ENCODE results near the gene ANXA2.

The ANXA2 gene

DNA sequence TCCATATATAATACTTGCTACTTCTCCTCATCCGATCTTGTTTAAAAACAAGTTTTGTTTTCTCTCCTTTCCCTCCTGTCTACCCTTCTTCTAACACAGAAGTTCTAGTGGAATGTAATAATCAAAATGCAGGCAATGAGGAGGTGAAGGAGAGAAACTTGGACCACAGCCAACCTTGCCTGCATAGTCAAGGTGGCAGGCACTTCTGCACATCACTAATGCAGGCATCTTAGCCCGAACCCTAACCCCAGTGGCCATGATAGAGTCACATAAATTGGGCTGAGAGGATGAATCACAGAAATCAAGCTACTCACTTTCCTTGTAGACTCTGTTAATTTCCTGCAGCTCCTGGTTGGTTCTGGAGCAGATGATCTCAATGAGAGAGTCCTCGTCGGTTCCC lies 41.0 kb downstream of the ANXA2 start:
- TF ChIP-seq, protein P1, sequence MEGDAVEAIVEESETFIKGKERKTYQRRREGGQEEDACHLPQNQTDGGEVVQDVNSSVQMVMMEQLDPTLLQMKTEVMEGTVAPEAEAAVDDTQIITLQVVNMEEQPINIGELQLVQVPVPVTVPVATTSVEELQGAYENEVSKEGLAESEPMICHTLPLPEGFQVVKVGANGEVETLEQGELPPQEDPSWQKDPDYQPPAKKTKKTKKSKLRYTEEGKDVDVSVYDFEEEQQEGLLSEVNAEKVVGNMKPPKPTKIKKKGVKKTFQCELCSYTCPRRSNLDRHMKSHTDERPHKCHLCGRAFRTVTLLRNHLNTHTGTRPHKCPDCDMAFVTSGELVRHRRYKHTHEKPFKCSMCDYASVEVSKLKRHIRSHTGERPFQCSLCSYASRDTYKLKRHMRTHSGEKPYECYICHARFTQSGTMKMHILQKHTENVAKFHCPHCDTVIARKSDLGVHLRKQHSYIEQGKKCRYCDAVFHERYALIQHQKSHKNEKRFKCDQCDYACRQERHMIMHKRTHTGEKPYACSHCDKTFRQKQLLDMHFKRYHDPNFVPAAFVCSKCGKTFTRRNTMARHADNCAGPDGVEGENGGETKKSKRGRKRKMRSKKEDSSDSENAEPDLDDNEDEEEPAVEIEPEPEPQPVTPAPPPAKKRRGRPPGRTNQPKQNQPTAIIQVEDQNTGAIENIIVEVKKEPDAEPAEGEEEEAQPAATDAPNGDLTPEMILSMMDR (IDR thresholded peaks at IDR 0.05; ENCODE audit: extremely low read depth, missing control alignments): no peak
- DNase-seq (ENCODE audit: low spot score): no peak

DNA sequence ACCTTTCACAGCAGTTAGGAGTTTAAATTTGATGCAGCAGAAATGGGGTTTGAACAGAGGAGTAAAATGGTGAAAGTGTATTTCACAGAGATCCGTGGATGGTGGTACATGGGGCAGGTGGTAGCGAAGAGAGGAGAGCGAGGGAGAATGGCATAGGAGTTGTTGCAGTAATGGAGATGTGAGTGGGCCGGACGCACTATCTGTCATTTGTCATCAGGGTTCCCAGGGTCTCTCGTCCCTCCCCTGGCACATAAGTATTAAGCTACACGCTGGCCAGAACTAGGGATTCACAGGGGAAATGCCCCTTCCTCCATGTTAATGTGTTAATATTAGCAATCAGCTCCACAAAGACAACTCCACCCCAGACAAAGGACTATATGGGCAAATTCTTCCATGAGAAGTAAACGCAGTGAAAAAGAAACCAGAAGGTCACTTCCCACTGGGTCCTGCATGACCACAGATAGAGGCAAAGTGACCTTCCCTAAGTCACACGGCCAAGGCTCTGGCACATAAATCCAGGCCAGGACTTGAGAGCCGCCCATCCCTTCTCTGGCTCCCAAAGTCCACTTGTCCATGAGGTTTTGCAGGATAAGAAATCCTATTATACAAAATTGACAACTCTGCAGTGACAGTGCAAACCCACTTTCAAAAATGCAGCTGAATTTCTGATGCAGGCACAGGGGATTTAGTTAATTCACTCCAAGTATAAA lies 42.5 kb downstream of the ANXA2 start:
- DNase-seq (ENCODE audit: low spot score): no peak
- TF ChIP-seq, protein P1 (IDR thresholded peaks at IDR 0.05; ENCODE audit: extremely low read depth, missing control alignments): no peak

DNA sequence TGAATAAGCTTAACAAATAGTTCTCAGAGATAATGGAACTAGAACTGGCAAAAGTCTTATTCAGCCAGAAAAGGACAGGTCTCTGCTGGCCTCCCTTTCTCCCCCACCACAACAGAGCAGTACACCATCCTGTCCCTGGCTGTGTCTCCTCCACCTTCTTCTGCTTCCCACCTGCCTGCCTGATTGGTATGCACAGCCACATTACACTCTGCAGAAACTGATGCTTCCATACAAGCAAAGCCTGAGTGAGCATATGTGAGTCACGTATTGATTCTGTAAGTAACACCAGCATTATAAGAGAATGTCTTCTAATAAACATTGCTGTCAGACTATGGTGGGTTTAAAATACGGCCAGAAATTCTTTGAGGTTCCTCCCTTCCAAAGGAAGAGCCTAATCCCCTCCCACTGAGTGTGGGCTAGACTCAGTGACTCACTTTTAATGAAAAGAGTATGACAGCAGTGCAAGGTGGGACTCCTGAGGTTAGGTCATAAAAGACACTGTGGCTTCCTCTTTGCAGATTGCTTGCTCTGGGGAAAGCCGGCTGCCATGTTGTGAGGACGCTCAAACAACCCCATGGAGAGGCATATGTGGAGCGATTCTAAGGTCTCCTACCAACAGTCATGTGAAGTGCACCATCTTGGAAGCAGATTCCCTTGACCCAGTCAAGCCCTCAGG lies 44.4 kb downstream of the ANXA2 start:
- no peak for DNase-seq (ENCODE audit: low spot score)
- TF ChIP-seq, protein P1 (IDR thresholded peaks at IDR 0.05; ENCODE audit: extremely low read depth, missing control alignments): no peak

DNA sequence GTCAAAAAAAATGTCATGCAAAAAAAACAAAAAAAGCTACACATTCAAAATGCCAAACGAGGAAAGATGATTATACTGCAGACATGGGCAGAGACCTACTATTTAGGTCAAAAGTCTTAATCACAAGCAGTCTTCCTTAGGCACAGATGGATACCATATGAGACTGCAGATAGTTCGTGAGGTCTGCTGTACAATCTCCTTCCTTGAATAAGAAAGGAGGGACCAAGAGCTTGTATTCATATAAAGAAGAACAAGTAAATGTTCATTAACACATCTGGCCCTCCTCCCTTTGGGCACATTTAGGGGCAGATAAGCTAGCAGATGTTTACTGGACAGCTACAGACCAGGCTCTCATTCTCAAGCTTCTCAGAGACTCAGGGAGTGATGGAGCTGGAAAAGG lies 45.3 kb downstream of the ANXA2 start:
- no peak for DNase-seq (ENCODE audit: low spot score)
- TF ChIP-seq, protein P1 (IDR thresholded peaks at IDR 0.05; ENCODE audit: extremely low read depth, missing control alignments): no peak

DNA sequence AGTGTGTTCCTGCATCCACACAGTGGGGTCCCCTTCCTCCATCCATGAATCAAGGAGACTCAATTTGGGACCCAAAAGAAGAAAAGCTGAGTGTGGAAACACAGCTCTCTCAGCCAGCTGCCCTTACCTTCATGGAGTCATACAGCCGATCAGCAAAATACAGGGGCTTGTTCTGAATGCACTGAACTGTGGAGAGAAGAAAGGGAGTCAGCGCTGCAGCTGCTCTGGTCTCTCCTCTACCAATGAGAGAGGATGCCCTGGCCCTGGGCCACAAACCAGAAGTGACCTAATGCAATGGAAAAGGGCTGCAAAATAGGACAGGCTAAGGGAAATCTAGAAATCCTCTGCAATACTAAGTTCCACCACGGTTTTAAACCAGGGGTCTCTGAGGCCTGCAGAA lies 46.7 kb downstream of the ANXA2 start:
- no peak for DNase-seq (ENCODE audit: low spot score)
- TF ChIP-seq, protein P1 (IDR thresholded peaks at IDR 0.05; ENCODE audit: extremely low read depth, missing control alignments): no peak

DNA sequence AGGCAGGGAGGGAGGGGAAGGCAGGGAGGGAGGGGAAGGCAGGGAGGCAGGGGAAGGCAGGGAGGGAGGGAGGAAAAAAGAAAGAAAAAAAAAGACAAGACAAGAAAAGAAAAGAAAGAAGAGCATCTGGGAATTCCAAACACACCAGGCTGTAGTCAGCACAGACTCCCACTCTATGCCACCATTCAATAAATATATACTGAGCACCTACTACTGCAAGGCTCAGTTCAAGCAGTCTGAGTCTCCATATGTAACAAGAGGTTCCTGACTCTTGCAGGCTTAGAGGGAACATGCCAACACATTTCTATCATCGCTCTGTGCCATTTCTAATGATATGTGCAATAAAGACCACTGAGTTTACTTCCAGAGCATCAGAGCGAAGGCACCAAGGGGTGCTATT lies 47.7 kb downstream of the ANXA2 start:
- DNase-seq (ENCODE audit: low spot score): no peak
- TF ChIP-seq, protein P1 (IDR thresholded peaks at IDR 0.05; ENCODE audit: extremely low read depth, missing control alignments): no peak

DNA sequence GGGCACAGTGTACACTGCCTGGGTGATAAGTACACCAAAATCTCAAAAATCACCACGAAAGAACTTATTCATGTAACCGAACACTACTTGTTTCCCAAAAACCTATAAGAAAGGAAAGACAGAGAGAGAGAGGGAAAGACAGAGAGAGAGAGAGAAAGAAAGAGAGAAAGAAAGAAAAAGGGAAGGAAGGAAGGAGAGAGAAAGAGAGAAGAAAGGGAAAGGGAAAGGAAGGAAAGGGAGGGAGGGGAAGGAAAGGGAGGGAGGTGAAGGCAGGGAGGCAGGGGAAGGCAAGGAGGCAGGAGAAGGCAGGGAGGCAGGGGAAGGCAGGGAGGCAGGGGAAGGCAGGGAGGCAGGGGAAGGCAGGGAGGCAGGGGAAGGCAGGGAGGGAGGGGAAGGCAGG lies 48.2 kb downstream of the ANXA2 start:
- TF ChIP-seq, protein P1 (IDR thresholded peaks at IDR 0.05; ENCODE audit: extremely low read depth, missing control alignments): no peak
- DNase-seq (ENCODE audit: low spot score): no peak

Data from GM20000 (cell line).